Esophagus mucosa (tissue), 1 donor: ENCODE results near the gene MYL11. TPM values are rescaled to one million over a fixed set of nuclear protein-coding genes. Genes with fewer than 3 reads are reported as not detected.

Source experiments
- ATAC-seq: fragments of 200-7000 bp; cut with Tn5 transposase; one replicate; pipeline ENCODE4 v1.9.1; 2020
- total RNA-seq: library from RNA; stranded (reverse); gene quantifications from one replicate; pipeline ENCODE4 v1.2.4, GENCODE V29; 2023
- donor health status: DM: yes; HTN: yes; CAD: no.

Gene MYL11
- total RNA-seq, 1 donor from 2014 or later, result 2.2 TPM

- no peak for ATAC-seq
These were observed 22.5 kb downstream of the MYL11 start for GRCh38 chr16:30397056-30397455.

DNA sequence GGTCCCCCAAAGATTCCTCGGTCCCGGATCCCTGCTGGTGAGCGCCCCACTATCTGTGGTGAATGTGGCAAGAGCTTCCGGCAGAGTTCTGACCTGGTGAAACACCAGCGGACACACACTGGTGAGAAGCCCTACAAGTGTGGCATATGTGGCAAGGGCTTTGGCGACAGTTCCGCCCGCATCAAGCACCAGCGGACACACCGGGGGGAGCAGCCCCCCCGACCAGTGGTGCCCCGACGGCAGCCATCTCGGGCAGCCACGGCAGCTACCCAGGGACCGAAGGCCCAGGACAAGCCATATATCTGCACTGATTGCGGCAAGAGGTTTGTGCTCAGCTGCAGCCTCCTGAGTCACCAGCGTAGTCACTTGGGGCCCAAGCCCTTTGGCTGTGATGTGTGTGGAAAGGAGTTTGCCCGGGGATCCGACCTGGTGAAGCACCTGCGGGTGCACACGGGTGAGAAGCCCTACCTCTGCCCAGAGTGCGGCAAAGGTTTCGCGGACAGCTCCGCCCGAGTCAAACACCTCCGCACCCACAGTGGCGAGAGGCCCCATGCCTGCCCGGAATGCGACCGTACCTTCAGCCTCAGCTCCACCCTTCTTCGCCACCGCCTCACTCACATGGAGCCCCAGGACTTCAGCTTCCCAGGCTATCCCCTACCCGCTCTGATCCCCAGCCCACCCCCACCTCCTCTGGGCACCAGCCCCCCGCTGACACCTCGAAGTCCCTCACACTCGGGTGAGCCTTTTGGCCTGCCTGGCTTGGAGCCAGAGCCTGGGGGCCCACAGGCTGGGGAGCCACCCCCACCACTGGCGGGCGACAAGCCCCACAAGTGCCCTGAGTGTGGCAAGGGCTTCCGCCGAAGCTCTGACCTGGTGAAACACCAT, 23.4 kb downstream of the MYL11 start:
- no peak for ATAC-seq

GRCh38 chr16:30398661-30399434, 24.2 kb downstream of the MYL11 start:
- ATAC-seq, result no peak

DNA sequence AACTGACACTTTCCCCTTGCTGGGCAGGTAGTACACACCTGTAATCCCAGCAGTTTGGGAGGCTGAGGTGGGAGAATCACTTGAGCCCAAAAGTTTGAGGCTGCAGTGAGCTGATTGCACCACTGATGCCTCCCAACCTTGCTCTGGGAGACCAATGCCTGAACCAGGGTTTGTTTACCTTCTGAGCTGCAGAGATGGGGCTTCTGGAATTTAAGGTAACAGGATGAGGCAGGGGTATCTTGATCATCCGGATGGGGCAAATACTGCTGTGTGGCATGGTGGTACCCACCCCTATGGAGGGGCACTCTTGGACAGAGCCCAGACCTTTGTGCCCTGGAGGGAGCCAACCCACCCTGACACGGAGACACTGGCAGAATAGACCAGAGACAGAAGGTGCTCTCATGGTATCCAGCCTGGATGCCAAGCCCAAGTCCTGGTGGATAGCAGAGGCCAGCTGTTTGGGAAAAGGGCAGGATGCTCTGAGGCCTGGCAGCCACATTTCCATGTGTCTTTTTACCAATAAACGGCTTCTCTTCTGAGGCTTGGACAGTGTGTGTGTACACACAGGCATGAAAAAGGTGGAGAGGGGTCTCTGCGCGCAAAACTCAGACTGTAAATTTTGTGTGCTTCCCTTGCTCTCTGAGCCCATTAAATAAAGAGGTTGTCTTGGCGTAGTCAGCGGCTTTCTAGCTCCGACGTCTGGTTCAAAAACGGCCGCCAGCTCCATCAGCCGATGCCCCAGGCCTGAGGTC, 25.0 kb downstream of the MYL11 start:
- ATAC-seq, result no peak

DNA sequence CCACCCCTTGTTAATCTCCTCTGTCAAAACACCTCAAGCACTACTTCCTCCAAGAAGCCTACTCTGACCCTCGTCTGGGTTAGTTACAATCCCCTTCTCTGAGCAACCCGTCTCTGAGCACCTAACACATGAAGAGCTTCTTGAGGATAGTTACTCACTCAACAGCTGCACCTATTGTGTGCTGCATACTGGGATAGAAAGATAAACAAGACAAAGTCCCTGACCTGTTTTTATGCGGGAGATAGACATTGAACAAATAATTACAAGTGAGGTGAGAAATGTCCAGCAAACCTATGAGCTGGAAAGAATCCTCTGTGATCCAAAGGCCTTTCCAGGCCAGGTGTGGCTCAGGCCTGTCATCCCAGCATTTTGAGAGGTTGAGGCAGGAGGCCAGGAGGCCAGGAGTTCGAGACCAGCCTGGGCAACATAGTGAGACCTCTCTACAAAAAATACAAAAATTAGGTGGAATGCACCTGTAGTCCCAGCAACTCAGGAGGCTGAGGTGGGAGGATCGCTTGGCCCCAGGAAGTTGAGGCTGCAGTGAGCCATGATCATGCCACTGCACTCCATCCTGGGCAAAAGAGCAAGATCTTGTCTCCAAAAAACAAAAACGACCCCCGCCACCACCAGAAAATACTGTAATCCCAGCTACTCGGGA, 27.3 kb downstream of the MYL11 start:
- ATAC-seq, result no peak

DNA sequence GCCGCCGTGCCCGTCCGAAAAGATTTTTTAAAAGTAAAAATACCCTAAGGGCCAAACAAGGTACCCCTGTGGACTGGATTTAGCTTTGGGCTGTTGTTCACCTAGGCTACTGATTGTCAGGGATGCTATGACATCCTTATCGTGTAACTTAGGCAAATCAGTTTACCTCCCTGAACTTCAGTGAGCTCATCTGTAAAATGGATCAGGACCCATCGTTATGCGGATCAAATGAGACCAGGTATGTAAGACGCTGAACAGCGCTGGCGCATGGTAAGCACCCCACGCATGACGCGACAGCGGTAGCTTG, 32.1 kb downstream of the MYL11 start:
- peak; percentile 8 for ATAC-seq

GRCh38 chr16:30407102-30407803, 32.7 kb downstream of the MYL11 start, which contains the start of gene ZNF771:
Gene ZNF771, plus strand, starts transcription at chr16:30407606. Its CDS starts 448 bp downstream, at chr16:30408054.
- peak; percentile 94 for ATAC-seq

DNA sequence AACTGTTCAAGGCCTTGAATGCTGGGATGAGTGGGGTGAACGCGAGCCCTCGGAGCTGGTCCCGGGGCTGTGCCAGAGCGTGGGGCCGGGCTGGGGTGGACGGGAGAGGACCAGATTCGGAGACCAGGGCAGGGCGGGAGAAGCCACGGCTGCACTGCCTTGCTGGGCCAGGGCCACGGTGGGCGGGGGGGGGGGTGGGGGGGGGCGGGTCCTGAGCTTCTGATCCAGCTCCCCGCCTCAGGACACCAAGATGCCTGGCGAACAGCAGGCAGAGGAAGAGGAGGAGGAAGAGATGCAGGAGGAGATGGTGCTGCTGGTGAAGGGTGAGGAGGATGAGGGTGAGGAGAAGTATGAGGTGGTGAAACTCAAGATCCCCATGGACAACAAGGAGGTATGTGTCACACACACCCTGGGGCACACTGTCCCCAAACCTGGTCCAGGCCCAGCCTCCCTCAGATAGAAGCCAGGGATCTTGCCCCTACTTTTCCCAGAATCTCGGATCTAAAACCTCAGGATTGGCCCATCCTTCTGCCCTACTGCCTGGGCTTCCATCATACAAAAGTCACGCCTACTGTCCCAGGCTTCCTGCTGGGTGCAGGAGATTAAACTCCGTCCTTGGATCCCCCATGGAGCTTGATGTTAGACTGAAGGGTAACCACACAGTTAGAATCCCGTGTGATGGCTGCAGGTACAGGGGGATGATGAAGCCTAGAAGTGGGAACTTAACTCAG, 33.4 kb downstream of the MYL11 start:
- ATAC-seq, result peak; percentile 8

- ATAC-seq, result peak; percentile 74
These were observed 34.8 kb downstream of the MYL11 start for GRCh38 chr16:30409125-30410060.

DNA sequence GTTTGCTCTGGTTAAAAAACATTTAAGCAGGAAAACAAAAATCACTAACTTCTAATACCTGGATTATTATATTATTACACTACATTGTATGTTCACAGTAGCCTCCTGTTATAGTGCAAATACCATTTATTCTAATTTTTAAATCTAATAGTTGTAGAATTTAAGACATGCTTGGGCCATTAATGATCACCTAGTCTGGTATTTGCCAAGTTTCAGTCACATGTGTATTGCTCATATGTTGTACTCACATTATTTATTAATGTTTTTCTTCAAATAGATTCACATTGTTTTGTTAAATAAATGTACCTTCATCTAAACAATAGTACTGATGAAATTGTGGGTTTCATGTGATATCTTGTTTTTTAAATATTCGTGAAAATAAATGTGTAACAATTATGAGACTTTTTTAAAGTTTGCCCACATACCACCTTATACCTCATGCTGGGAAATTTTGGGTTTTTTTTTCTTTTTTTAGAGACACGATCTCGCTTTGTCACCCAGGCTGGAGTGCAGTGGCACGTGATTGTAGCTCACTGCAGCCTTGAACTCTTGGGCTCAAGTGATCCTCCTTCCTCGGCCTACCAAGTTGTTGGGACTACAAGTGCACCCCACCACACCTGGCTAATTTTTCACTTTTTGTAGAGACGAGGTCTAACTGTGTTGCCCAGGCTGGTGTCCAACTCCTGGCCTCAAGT, 38.7 kb downstream of the MYL11 start:
- ATAC-seq, result no peak

DNA sequence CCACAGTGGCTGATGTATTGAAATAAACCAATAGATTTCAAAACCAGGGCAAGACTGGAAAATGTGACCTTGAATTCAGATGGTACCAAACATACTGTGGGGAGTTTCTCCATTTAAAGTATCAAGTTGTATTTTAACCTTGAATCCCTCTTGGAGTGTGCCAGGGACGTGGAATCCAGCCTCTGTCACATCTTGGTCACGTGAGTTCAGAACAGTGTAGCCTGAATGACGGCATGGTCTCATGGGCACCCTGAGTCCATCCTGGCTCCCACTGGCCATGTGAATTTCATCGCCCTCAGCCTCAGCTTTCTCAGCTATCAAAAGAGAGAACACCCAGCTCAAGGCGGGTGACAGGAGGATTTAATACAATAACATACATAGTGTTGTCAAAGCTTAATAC, 39.6 kb downstream of the MYL11 start:
- ATAC-seq, result no peak

GRCh38 chr16:30416047-30416603, 41.5 kb downstream of the MYL11 start:
- ATAC-seq, result no peak

GRCh38 chr16:30416624-30417528, 42.3 kb downstream of the MYL11 start:
- ATAC-seq, result no peak

DNA sequence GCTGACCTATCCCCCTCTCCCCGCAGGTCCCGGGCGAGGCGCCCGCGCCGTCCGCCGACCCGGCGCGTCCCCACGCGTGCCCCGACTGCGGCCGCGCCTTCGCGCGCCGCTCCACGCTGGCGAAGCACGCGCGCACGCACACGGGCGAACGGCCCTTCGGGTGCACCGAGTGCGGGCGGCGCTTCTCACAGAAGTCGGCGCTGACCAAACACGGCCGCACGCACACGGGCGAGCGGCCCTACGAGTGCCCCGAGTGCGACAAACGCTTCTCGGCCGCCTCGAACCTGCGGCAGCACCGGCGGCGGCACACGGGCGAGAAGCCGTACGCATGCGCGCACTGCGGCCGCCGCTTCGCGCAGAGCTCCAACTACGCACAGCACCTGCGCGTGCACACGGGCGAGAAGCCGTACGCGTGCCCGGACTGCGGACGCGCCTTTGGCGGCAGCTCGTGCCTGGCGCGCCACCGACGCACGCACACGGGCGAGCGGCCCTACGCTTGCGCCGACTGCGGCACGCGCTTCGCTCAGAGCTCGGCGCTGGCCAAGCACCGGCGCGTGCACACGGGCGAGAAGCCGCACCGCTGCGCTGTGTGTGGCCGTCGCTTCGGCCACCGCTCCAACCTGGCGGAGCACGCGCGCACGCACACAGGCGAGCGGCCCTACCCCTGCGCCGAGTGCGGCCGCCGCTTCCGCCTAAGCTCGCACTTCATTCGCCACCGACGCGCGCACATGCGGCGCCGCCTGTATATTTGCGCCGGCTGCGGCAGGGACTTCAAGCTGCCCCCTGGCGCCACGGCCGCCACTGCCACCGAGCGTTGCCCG, 43.1 kb downstream of the MYL11 start:
- peak; percentile 97 for ATAC-seq

GRCh38 chr16:30418350-30419181, 44.0 kb downstream of the MYL11 start:
- ATAC-seq, result no peak

DNA sequence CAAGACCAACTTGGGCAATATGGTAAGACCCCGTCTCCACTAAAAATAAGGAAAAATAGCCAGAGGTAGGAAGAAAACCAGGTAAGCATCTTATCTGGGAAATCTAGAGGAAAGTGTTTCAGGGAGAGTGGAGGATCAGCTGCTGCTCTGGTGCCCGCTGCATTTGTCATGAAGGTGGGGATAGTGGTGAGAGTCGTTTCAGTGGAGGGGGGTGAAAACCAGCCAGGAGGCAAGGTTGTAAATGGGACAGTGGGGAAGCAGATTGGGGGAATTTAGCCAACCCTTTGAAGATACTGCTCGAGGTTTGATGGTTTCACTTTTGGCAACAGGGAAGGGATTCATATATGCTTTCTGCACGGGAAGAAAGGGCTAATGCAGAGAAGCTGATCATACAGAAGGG, 46.4 kb downstream of the MYL11 start:
- no peak for ATAC-seq
